ENCODE results near the gene CCSAP. TPM values are rescaled to one million over a fixed set of nuclear protein-coding genes. Genes with fewer than 3 reads are reported as not detected.

CCSAP gene
- total RNA-seq, 4 donors from 2014 or later, result 5.1 to 6.7 (median 6.2) TPM

GRCh38 chr1:229368347-229368746 lies 25.5 kb upstream of the CCSAP start:
- Histone ChIP-seq H3K36me3 (no peaks in the 10 kb centered on the region), H3K4me3 (no peak overlapping the region), H3K9me3 (no peaks in the 10 kb centered on the region), H3K27me3 (peaks cover 40% of the 10 kb centered on the region), H3K4me1 (no peaks in the 10 kb centered on the region), H3K27ac (no peak overlapping the region)
- 42 to 53% methylated on average over 2 of the region's 2 CpGs for WGBS, 2 donors (ENCODE audit: low coverage in 1 of 2)
- no peak for ATAC-seq
- TF ChIP-seq POLR2A (IDR thresholded peaks at IDR 0.05) (no peak), POLR2AphosphoS5 (IDR thresholded peaks at IDR 0.05) (no peak), EP300 (IDR thresholded peaks at IDR 0.05) (no peak), CTCF (IDR thresholded peaks at IDR 0.05) (no peak)

GRCh38 chr1:229365569-229365968 lies 22.7 kb upstream of the CCSAP start:
- Histone ChIP-seq H3K9me3 (no peaks in the 10 kb centered on the region), H3K27ac (no peak overlapping the region), H3K27me3 (peaks cover 46% of the 10 kb centered on the region), H3K4me1 (no peaks in the 10 kb centered on the region), H3K36me3 (no peaks in the 10 kb centered on the region), H3K4me3 (no peak overlapping the region)
- 32 to 58% methylated on average over 2 of the region's 2 CpGs for WGBS, 2 donors (ENCODE audit: low coverage in 1 of 2)
- no peak for TF ChIP-seq POLR2AphosphoS5 (IDR thresholded peaks at IDR 0.05)
- no peak for TF ChIP-seq POLR2A (IDR thresholded peaks at IDR 0.05)
- no peak for ATAC-seq

- Histone ChIP-seq H3K4me1 (no peaks in the 10 kb centered on the region), H3K4me3 (no peak overlapping the region), H3K36me3 (no peaks in the 10 kb centered on the region), H3K9me3 (no peaks in the 10 kb centered on the region), H3K27ac (no peak overlapping the region), H3K27me3 (peaks cover 46% of the 10 kb centered on the region)
- no peak for ATAC-seq
- WGBS, 2 donors (ENCODE audit: low coverage in 1 of 2), result 48 to 89% methylated on average over 1 to 3 of the region's 12 CpGs
- no peak for TF ChIP-seq POLR2AphosphoS5 (IDR thresholded peaks at IDR 0.05)
- TF ChIP-seq EP300 (IDR thresholded peaks at IDR 0.05), result no peak
- TF ChIP-seq POLR2A (IDR thresholded peaks at IDR 0.05), result no peak
- TF ChIP-seq CTCF (IDR thresholded peaks at IDR 0.05), result no peak
Observed at GRCh38 chr1:229364207-229365065, 21.6 kb upstream of the CCSAP start.

GRCh38 chr1:229363723-229364122 lies 20.9 kb upstream of the CCSAP start:
- WGBS, 2 donors (ENCODE audit: low coverage in 1 of 2), result 55 to 77% methylated on average over 5 to 6 of the region's 6 CpGs
- Histone ChIP-seq H3K4me3 (no peak overlapping the region), H3K27ac (no peak overlapping the region), H3K9me3 (no peaks in the 10 kb centered on the region), H3K4me1 (no peaks in the 10 kb centered on the region), H3K36me3 (no peaks in the 10 kb centered on the region), H3K27me3 (peaks cover 46% of the 10 kb centered on the region)
- no peak for ATAC-seq
- TF ChIP-seq CTCF (IDR thresholded peaks at IDR 0.05), result no peak
- no peak for TF ChIP-seq POLR2AphosphoS5 (IDR thresholded peaks at IDR 0.05)
- no peak for TF ChIP-seq POLR2A (IDR thresholded peaks at IDR 0.05)
- no peak for TF ChIP-seq EP300 (IDR thresholded peaks at IDR 0.05)

GRCh38 chr1:229360420-229360819 lies 17.6 kb upstream of the CCSAP start:
- no peak for ATAC-seq
- TF ChIP-seq POLR2A (IDR thresholded peaks at IDR 0.05) (no peak), CTCF (IDR thresholded peaks at IDR 0.05) (no peak)
- 71% methylated on average over 4 of the region's 4 CpGs; no CpG with 5 or more reads in 1 of the 2 donors for WGBS, 2 donors (ENCODE audit: low coverage in 1 of 2)
- H3K36me3 ChIP-seq, result no peaks in the 10 kb centered on the region
- H3K4me3 ChIP-seq, result no peak overlapping the region
- H3K27ac ChIP-seq, result no peak overlapping the region
- peaks cover 36% of the 10 kb centered on the region for H3K27me3 ChIP-seq
- peaks cover 0 to 5% (median 0%) of the 10 kb centered on the region in 3 donors for H3K9me3 ChIP-seq
- no peaks in the 10 kb centered on the region for H3K4me1 ChIP-seq
